ENCODE data around the gene SLC13A4.
"Not testable (repeated sequence)": the region's sequence is repeated elsewhere in the genome, so short reads cannot be mapped to it uniquely, and the experiment has no call there.

DNA sequence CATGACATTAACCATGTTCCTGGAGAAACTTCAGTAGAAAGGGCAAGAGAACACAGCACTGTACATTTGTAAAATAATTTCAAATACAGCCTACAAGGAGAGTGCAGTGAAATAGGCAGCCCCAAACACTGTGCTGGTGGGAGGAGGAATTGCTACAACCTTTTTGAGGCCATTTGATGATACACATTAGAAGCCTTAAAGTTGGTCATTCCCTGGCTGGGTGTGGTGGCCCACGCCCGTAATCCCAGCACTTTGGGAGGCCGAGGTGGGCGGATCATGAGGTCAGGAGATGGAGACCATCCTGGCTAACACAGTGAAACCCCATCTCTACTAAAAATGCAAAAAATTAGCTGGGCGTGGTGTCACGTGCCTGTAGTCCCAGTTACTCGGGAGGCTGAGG lies 35.4 kb downstream of the SLC13A4 start:
- TF ChIP-seq, protein P1, sequence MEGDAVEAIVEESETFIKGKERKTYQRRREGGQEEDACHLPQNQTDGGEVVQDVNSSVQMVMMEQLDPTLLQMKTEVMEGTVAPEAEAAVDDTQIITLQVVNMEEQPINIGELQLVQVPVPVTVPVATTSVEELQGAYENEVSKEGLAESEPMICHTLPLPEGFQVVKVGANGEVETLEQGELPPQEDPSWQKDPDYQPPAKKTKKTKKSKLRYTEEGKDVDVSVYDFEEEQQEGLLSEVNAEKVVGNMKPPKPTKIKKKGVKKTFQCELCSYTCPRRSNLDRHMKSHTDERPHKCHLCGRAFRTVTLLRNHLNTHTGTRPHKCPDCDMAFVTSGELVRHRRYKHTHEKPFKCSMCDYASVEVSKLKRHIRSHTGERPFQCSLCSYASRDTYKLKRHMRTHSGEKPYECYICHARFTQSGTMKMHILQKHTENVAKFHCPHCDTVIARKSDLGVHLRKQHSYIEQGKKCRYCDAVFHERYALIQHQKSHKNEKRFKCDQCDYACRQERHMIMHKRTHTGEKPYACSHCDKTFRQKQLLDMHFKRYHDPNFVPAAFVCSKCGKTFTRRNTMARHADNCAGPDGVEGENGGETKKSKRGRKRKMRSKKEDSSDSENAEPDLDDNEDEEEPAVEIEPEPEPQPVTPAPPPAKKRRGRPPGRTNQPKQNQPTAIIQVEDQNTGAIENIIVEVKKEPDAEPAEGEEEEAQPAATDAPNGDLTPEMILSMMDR (conservative IDR thresholded peaks at IDR 0.05; ENCODE audit: low read length): not testable (repeated sequence)
- not testable (repeated sequence) for TF ChIP-seq EZH2phosphoT487 (IDR thresholded peaks at IDR 0.05; ENCODE audit: borderline replicate concordance, low read depth, low read length)

Measured in OCI-LY7 (cell line).